GM18858 (cell line): ENCODE measurements around the gene FAM162A.

Experiments used
- ATAC-seq: cut with Tn5 transposase; IDR thresholded peaks from one replicate; pipeline ENCODE4 v1.9.1; 2021; ENCODE audit not compliant: unreplicated experiment

Gene FAM162A

GRCh38 chr3:122383771-122384697 is at the start of gene FAM162A:
FAM162A (plus strand) TSS chr3:122384182; CDS start chr3:122384266, 84 bp downstream.
- ATAC-seq, result peak; percentile 81

- ATAC-seq, result no peak
Observed at GRCh38 chr3:122342803-122343202, 41.2 kb upstream of the FAM162A start.

GRCh38 chr3:122343654-122344053 is 40.3 kb upstream of the FAM162A start:
- ATAC-seq, result no peak

GRCh38 chr3:122349171-122349570 is 34.8 kb upstream of the FAM162A start:
- ATAC-seq, result no peak

GRCh38 chr3:122350814-122351418 is 33.1 kb upstream of the FAM162A start:
- ATAC-seq, result no peak

GRCh38 chr3:122351612-122352011 is 32.4 kb upstream of the FAM162A start:
- ATAC-seq, result no peak

- ATAC-seq, result no peak
Observed at GRCh38 chr3:122353215-122353614, 30.8 kb upstream of the FAM162A start.

GRCh38 chr3:122353893-122354401 is 30.0 kb upstream of the FAM162A start:
- ATAC-seq, result no peak

- no peak for ATAC-seq
Observed at GRCh38 chr3:122355612-122356011, 28.4 kb upstream of the FAM162A start.

GRCh38 chr3:122356402-122356801 is 27.6 kb upstream of the FAM162A start:
- ATAC-seq, result no peak

- no peak for ATAC-seq
Observed at GRCh38 chr3:122357828-122358702, 25.9 kb upstream of the FAM162A start.

GRCh38 chr3:122358703-122359032 is 25.3 kb upstream of the FAM162A start:
- ATAC-seq, result no peak

- no peak for ATAC-seq
Observed at GRCh38 chr3:122362026-122362425, 22.0 kb upstream of the FAM162A start.

- ATAC-seq, result no peak
Observed at GRCh38 chr3:122364490-122364889, 19.5 kb upstream of the FAM162A start.

- peak; percentile 36 for ATAC-seq
Observed at GRCh38 chr3:122365073-122365472, 18.9 kb upstream of the FAM162A start.

GRCh38 chr3:122365582-122366378 is 18.2 kb upstream of the FAM162A start:
- ATAC-seq, result peak; percentile 76

- ATAC-seq, result no peak
Observed at GRCh38 chr3:122366379-122366749, 17.6 kb upstream of the FAM162A start.

- ATAC-seq, result no peak
Observed at GRCh38 chr3:122374034-122374433, 9.9 kb upstream of the FAM162A start.

GRCh38 chr3:122377975-122378374 is 6.0 kb upstream of the FAM162A start:
- no peak for ATAC-seq

GRCh38 chr3:122382888-122383666 is 905 bp upstream of the FAM162A start, which contains the start of gene MIX23:
MIX23 (minus strand) TSS chr3:122383231; CDS start chr3:122383224, 7 bp downstream.
- no peak for ATAC-seq
